22Rv1 (cell line): ENCODE data around the gene NELL2.

Experiments
- H3K27ac ChIP-seq: fragments of 450-650 bp; 2 replicates; pipeline ENCODE4 v1.5.1; 2017
- ZFX ChIP-seq: fragments of 450-650 bp; IDR thresholded peaks from 2 replicates; pipeline ENCODE4 v1.6.1; 2017; ENCODE audit warnings: antibody characterized with exemption, borderline replicate concordance
- TF ChIP-seq, protein P1 (sequence below): fragments of 450-650 bp; IDR thresholded peaks from 2 replicates; pipeline ENCODE4 v1.5.1; 2017; ENCODE audit warnings: mild to moderate bottlenecking

The NELL2 gene

DNA sequence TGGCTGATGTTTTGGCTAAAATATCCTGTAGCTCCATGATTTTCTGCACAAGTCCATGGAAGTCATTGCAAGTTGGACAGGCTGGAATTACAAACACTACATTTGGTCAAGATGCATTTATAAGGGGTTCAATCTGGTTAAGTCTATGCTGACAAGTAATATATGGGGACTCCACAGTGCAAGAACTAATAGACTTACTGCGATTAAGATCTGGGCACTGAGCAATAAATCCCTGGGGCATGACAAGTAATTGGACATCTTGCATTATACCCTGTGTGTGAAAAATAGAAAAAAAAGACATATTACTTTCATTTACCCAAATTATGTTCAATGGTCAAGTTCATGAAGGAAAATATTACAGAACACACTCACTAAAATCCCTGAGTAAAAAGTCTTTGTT is 99.1 kb downstream of the NELL2 start:
- TF ChIP-seq, protein P1, sequence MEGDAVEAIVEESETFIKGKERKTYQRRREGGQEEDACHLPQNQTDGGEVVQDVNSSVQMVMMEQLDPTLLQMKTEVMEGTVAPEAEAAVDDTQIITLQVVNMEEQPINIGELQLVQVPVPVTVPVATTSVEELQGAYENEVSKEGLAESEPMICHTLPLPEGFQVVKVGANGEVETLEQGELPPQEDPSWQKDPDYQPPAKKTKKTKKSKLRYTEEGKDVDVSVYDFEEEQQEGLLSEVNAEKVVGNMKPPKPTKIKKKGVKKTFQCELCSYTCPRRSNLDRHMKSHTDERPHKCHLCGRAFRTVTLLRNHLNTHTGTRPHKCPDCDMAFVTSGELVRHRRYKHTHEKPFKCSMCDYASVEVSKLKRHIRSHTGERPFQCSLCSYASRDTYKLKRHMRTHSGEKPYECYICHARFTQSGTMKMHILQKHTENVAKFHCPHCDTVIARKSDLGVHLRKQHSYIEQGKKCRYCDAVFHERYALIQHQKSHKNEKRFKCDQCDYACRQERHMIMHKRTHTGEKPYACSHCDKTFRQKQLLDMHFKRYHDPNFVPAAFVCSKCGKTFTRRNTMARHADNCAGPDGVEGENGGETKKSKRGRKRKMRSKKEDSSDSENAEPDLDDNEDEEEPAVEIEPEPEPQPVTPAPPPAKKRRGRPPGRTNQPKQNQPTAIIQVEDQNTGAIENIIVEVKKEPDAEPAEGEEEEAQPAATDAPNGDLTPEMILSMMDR: no peak
- TF ChIP-seq ZFX: no peak
- H3K27ac ChIP-seq: no peak overlapping the region

- TF ChIP-seq, protein P1: no peak
- TF ChIP-seq ZFX: no peak
- no peak overlapping the region for H3K27ac ChIP-seq
Measured at GRCh38 chr12:44775901-44776300, 100.2 kb downstream of the NELL2 start.

DNA sequence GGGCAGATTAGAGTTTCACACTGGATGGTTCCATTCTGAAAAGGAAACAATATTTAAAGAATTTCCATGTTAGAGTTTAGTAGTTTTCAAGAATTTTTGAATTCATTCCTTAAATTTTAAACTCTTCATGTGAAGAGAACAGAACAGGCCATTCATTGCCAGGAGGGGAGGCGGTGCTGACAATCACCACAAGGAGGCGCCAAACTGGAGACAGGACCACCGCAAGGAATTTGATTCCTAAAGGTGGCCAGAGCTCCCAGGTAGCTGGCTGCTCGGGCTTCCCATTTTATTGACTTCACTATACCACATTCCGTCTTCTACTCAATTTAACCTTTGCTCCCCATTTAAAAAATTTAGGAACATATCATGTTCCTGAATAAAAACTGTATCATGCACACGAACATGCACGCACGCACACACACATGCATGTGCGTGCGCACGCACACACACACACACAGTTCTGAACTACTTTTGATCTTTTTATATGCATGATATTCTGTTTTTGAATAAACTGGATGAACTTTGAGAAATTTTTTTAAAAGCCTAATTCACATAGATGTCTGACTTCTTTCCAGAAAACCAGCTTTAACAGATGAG is 101.2 kb downstream of the NELL2 start:
- TF ChIP-seq ZFX: no peak
- TF ChIP-seq, protein P1: peak; percentile 99
- H3K27ac ChIP-seq: no peak overlapping the region

DNA sequence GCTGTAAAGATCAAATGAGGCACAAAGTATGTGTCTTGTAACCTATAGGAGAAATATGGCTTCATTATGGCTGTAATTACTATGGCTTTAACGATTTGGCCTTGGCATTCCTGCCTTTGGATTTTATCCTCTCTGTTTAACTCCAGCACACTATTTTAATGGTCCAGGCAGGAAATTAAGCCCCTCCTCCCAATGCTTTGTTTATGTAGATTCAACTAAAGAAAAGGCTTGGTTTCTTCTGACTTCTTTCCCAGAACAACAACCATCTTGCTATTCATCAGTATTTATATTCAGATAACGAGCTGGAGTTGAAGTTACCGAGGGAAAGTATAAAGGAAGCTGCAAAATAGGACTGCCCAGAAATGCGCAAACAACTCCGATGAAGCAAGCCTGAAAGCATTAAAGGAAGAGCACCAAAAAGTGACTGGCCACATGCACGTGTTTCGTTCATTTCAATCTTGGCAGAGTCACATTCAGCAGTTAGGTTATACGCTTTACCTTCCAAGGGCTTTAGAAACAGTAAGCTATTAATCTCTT is 104.6 kb downstream of the NELL2 start:
- TF ChIP-seq, protein P1: no peak
- TF ChIP-seq ZFX: no peak
- H3K27ac ChIP-seq: no peak overlapping the region

- H3K27ac ChIP-seq: no peak overlapping the region
Measured at GRCh38 chr12:44765796-44766195, 110.3 kb downstream of the NELL2 start.

DNA sequence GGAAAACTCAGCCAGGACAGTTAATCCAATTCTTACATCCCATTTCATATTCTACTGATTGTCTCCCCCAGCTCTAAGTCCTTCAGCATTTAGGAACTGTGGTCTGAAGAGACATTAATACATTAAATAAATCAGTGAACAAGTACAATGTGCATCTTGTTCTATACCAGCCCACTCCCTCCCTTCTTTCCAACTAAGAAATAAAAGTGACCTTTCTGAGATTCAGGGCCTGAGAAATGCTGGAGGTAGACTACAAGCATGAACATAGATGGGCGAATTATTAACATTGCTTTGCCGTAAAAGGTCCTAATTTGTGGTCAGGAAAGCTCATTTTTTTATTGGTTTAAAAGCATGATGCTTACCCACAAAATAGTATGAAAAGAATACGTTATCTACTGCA is 113.1 kb downstream of the NELL2 start:
- no peak overlapping the region for H3K27ac ChIP-seq
- TF ChIP-seq, protein P1: no peak
- TF ChIP-seq ZFX: no peak

More at GRCh38 chr12:44765796-44766195, 110.3 kb downstream of the NELL2 start:
- TF ChIP-seq, protein P1: no peak
- TF ChIP-seq ZFX: no peak

DNA sequence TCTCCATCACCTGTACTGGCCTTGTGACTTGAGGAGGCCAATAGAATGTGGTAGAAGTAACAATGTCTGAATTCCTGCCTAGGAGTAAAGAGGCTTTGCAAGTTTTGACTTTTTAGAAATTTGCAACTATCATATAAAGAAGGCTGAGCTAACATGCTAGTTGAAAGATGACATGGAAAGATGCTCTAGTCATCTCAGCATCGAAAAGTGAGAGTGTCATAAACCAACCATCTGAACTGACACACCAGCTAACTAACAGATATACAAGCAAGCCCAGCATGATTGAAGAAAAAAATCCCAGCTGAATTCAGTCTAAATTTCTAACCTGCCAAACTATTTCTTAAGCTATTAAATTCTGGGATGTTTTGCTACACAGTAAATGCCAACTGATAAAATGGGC is 116.8 kb downstream of the NELL2 start:
- TF ChIP-seq ZFX: no peak
- TF ChIP-seq, protein P1: no peak
- no peak overlapping the region for H3K27ac ChIP-seq
